ENCODE results near the gene VENTX.

The VENTX gene

GRCh38 chr10:133252223-133252552, 14.5 kb downstream of the VENTX start:
- no peak for FAIRE-seq

GRCh38 chr10:133253361-133253955, 15.8 kb downstream of the VENTX start:
- DNase-seq (ENCODE audit: insufficient read length, low spot score) (no peak), FAIRE-seq (no peak)
- TF ChIP-seq, protein P1, sequence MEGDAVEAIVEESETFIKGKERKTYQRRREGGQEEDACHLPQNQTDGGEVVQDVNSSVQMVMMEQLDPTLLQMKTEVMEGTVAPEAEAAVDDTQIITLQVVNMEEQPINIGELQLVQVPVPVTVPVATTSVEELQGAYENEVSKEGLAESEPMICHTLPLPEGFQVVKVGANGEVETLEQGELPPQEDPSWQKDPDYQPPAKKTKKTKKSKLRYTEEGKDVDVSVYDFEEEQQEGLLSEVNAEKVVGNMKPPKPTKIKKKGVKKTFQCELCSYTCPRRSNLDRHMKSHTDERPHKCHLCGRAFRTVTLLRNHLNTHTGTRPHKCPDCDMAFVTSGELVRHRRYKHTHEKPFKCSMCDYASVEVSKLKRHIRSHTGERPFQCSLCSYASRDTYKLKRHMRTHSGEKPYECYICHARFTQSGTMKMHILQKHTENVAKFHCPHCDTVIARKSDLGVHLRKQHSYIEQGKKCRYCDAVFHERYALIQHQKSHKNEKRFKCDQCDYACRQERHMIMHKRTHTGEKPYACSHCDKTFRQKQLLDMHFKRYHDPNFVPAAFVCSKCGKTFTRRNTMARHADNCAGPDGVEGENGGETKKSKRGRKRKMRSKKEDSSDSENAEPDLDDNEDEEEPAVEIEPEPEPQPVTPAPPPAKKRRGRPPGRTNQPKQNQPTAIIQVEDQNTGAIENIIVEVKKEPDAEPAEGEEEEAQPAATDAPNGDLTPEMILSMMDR (IDR thresholded peaks at IDR 0.05; ENCODE audit: insufficient read depth, missing control alignments) = no peak

More at GRCh38 chr10:133252223-133252552, 14.5 kb downstream of the VENTX start:
- TF ChIP-seq, protein P1 (IDR thresholded peaks at IDR 0.05; ENCODE audit: insufficient read depth, missing control alignments) = no peak
- no peak for DNase-seq (ENCODE audit: insufficient read length, low spot score)

GRCh38 chr10:133254421-133255120, 16.9 kb downstream of the VENTX start:
- no peak for FAIRE-seq
- TF ChIP-seq, protein P1 (IDR thresholded peaks at IDR 0.05; ENCODE audit: insufficient read depth, missing control alignments) = no peak
- DNase-seq (ENCODE audit: insufficient read length, low spot score) = no peak

DNA sequence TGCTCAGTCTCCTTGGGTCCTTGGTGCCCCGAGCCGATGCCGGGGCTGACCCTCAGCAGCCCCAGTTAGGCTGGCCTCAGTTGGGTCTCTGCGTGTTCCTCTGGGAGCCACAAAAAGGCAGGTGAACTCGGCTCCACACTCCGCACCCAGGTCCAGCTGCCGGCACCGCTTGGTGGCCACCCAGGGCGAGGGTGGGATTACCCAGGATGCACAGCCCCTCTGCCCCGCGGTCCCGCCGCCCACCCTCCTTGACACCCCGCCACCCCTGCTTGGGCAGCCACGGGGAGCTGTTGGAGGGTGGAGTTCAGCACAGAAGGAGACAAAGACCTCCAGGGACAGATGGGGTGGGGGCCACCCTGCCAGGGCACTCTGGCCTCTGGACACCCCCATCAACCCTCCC, 17.7 kb downstream of the VENTX start:
- DNase-seq (ENCODE audit: insufficient read length, low spot score) = no peak
- TF ChIP-seq, protein P1 (IDR thresholded peaks at IDR 0.05; ENCODE audit: insufficient read depth, missing control alignments) = no peak
- no peak for FAIRE-seq

GRCh38 chr10:133257489-133258065, 19.9 kb downstream of the VENTX start:
- DNase-seq (ENCODE audit: insufficient read length, low spot score) (no peak), FAIRE-seq (no peak)
- TF ChIP-seq, protein P1 (IDR thresholded peaks at IDR 0.05; ENCODE audit: insufficient read depth, missing control alignments) = no peak

DNA sequence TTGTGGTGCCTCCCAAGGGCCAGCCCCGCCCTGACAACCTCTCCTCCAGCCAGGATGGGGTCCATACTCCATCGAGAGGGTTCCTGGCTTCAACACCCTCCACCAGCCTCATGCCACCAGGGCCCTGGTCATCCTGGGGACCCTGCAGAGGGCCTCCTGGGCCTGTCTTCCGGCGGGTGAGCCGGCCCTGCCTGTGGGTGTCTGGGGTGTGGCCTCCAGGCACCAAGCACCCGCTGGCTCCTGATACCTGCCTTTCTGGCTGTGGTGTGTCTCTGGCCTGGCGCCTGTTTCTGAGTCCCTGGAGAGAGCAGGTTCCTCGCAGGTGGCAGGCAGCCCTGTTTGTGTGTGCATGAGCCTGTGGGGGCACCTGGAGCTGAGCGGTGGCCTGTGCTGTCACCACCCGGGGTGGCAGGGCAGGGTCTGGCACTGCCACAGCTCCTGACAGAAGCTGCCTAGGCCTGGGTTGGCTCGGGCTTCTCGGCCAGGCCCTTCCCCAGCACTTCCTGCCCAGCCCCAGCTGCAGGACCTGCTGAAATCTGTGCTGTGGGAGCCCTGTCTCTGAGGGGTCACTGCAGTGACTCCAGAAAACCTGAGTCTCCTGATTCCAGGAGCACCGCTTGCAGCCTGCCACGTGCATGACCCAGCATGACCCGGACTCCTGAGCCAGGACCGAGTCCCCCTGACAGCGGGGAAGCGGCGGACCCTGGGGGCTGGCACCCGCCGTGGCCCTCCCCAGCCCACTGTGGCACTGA, 20.6 kb downstream of the VENTX start:
- no peak for DNase-seq (ENCODE audit: insufficient read length, low spot score)
- TF ChIP-seq, protein P1 (IDR thresholded peaks at IDR 0.05; ENCODE audit: insufficient read depth, missing control alignments) = no peak
- no peak for FAIRE-seq
